HEK293 (cell line): ENCODE measurements around the gene PTPRN2.

Experiments used
- BCL11A ChIP-seq: fragments of 450-650 bp; formaldehyde crosslinking; IDR thresholded peaks from 2 replicates; pipeline ENCODE4 v1.5.1; 2016; ENCODE audit warnings: low read depth, missing biosample characterization, missing genetic modification characterization
- CTCF ChIP-seq: fragments of 450-650 bp; formaldehyde crosslinking; IDR thresholded peaks from 2 replicates; pipeline ENCODE4 v1.5.1; 2016; ENCODE audit warnings: missing biosample characterization, missing genetic modification characterization
- HOXA7 ChIP-seq: sonication (generic); formaldehyde crosslinking; IDR thresholded peaks from 2 replicates; pipeline ENCODE4 v1.8.1; 2022; ENCODE audit warnings: missing genetic modification reagents, borderline replicate concordance
- PATZ1 ChIP-seq: fragments of 450-650 bp; formaldehyde crosslinking; IDR thresholded peaks from 2 replicates; pipeline ENCODE4 v1.5.1; 2016; ENCODE audit warnings: missing biosample characterization, missing genetic modification characterization
- TRIM28 ChIP-seq: IDR thresholded peaks from 2 replicates; pipeline ENCODE4 v1.6.1; 2011; ENCODE audit warnings: low read length, control low read depth, borderline replicate concordance
- YY1 ChIP-seq: fragments of 450-650 bp; formaldehyde crosslinking; IDR thresholded peaks from 2 replicates; pipeline ENCODE4 v1.5.1; 2018; ENCODE audit warnings: missing biosample characterization, missing genetic modification characterization
- ZBTB20 ChIP-seq: fragments of 450-650 bp; formaldehyde crosslinking; IDR thresholded peaks from 2 replicates; pipeline ENCODE4 v1.5.1; 2016; ENCODE audit warnings: missing biosample characterization, missing genetic modification characterization
- ZNF133 ChIP-seq: fragments of 450-650 bp; formaldehyde crosslinking; IDR thresholded peaks from 2 replicates; pipeline ENCODE4 v1.5.1; 2016; ENCODE audit warnings: missing biosample characterization, missing genetic modification characterization

DNA sequence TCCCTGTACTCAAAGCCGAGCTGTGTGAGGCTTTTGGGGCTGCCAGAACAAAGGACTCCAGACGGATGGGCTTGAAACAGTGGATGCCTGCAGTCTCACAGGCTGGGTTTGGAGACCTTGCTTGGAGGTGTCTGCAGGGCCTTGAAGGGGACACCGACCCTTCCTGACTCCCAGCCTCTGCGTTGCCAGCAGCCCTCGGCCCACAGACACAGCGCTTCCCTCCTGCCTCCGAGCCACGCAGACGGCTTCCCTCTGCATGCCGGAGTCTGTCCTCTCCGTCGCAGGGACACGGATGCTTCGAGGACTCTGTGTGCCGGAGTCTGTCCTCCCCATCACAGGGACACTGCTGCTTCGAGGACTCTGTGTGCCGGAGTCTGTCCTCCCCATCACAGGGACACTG lies 726.1 kb downstream of the PTPRN2 start:
- no peak for TF ChIP-seq CTCF (tag by site-specific recombination)
- TF ChIP-seq PATZ1, result no peak
- TF ChIP-seq TRIM28, result no peak
- no peak for TF ChIP-seq ZNF133 (tag by site-specific recombination)
- TF ChIP-seq ZBTB20, result no peak
- TF ChIP-seq HOXA7, result no peak
- TF ChIP-seq BCL11A (tag by site-specific recombination), result no peak
- TF ChIP-seq YY1 (tag by site-specific recombination), result no peak
